Hepatocyte (in vitro differentiated cells): ENCODE measurements around the gene LGALS3BP. TPM values are rescaled to one million over a fixed set of nuclear protein-coding genes. Genes with fewer than 3 reads are reported as not detected.

Experiments
- DNase-seq: peaks from one replicate; pipeline ENCODE4 v3.0.0-alpha.2; 2016; ENCODE audit warnings: low spot score
- H2AFZ ChIP-seq: fragments of 200-600 bp; sonication (generic); 2 replicates; pipeline ENCODE4 v1.6.0; 2016; ENCODE audit warnings: antibody characterized with exemption, mild to moderate bottlenecking
- H3K27ac ChIP-seq: fragments of 200-600 bp; sonication (generic); 2 replicates; pipeline ENCODE4 v1.5.1; 2016; ENCODE audit warnings: mild to moderate bottlenecking
- H3K27me3 ChIP-seq: fragments of 200-600 bp; sonication (generic); 2 replicates; pipeline ENCODE4 v1.6.1; 2016
- H3K36me3 ChIP-seq: fragments of 200-600 bp; sonication (generic); replicated peaks from 2 replicates; pipeline ENCODE4 v1.5.1; 2016; ENCODE audit warnings: low read depth; ENCODE audit not compliant: insufficient read depth
- H3K4me1 ChIP-seq: fragments of 200-600 bp; sonication (generic); 2 replicates; pipeline ENCODE4 v1.5.1; 2016; ENCODE audit warnings: mild to moderate bottlenecking, moderate library complexity; ENCODE audit not compliant: insufficient read depth
- H3K4me2 ChIP-seq: fragments of 200-600 bp; sonication (generic); 2 replicates; pipeline ENCODE4 v1.6.0; 2016
- H3K4me3 ChIP-seq: fragments of 200-600 bp; sonication (generic); 2 replicates; pipeline ENCODE4 v1.5.1; 2016; ENCODE audit warnings: mild to moderate bottlenecking
- H3K79me2 ChIP-seq: fragments of 200-600 bp; sonication (generic); 2 replicates; pipeline ENCODE4 v1.6.0; 2017; ENCODE audit warnings: mild to moderate bottlenecking
- H3K9me2 ChIP-seq: fragments of 200-600 bp; sonication (generic); replicated peaks from 2 replicates; pipeline ENCODE4 v1.6.0; 2017; ENCODE audit warnings: mild to moderate bottlenecking; ENCODE audit not compliant: insufficient read depth
- H3K9me3 ChIP-seq: fragments of 200-600 bp; sonication (generic); 2 replicates; pipeline ENCODE4 v1.5.1; 2016; ENCODE audit warnings: low read depth, mild to moderate bottlenecking
- H4K20me1 ChIP-seq: fragments of 200-600 bp; sonication (generic); 2 replicates; pipeline ENCODE4 v1.6.0; 2016; ENCODE audit warnings: mild to moderate bottlenecking; ENCODE audit not compliant: insufficient read depth, poor library complexity, severe bottlenecking
- CTCF ChIP-seq: fragments of 200-600 bp; sonication (generic); IDR thresholded peaks from 2 replicates; pipeline ENCODE4 v1.5.1; 2016; ENCODE audit warnings: antibody characterized with exemption, mild to moderate bottlenecking; ENCODE audit not compliant: poor library complexity
- EZH2 ChIP-seq: fragments of 200-600 bp; sonication (generic); IDR thresholded peaks from 2 replicates; pipeline ENCODE4 v1.6.1; 2016; ENCODE audit warnings: antibody characterized with exemption, mild to moderate bottlenecking, borderline replicate concordance
- EZH2phosphoT487 ChIP-seq: fragments of 200-600 bp; sonication (generic); IDR thresholded peaks from one replicate; pipeline ENCODE4 v1.6.1; 2018; ENCODE audit warnings: antibody characterized with exemption, mild to moderate bottlenecking, low read depth, moderate library complexity; ENCODE audit not compliant: unreplicated experiment, severe bottlenecking
- WGBS: methylation state at CpG from one replicate; pipeline ENCODE4 v1.1.6; 2016; ENCODE audit warnings: low lambda C conversion rate; ENCODE audit errors: missing lambda C conversion rate; 5-methylcytosine and 5-hydroxymethylcytosine counted together
- polyA plus RNA-seq: library from polyadenylated mRNA; unstranded; fragments of >200 nt; fragmentation: Nextera tagmentation; extraction: Ambion mirVana; gene quantifications from 2 replicates; pipeline ENCODE4 v1.2.1, GENCODE V29; 2016
- total RNA-seq: library from RNA; depleted of rRNA; stranded (reverse); fragments of >200 nt; gene quantifications from 2 replicates; pipeline ENCODE4 v1.2.3, GENCODE V29; 2014

The LGALS3BP gene
- total and polyA plus RNA-seq, 2 experiments from 2014 or later = 305 to 787 TPM

GRCh38 chr17:78972507-78973105 is 7.1 kb downstream of the LGALS3BP start:
- Histone ChIP-seq H4K20me1 (no peaks in the 10 kb centered on the region), H3K27me3 (no peaks in the 10 kb centered on the region), H3K27ac (no peak overlapping the region), H2AFZ (no peak overlapping the region), H3K36me3 (no peaks in the 10 kb centered on the region), H3K9me2 (no peaks in the 10 kb centered on the region), H3K4me3 (no peak overlapping the region), H3K79me2 (no peaks in the 10 kb centered on the region), H3K4me1 (peaks cover 19% of the 10 kb centered on the region), H3K4me2 (no peak overlapping the region), H3K9me3 (no peaks in the 10 kb centered on the region)
- no peak for DNase-seq
- 93% methylated on average over 15 of the region's 15 CpGs for WGBS
- TF ChIP-seq CTCF (no peak), EZH2phosphoT487 (no peak), EZH2 (no peak)

- Histone ChIP-seq H3K4me3 (no peak overlapping the region), H3K36me3 (no peaks in the 10 kb centered on the region), H3K27ac (no peak overlapping the region), H3K79me2 (no peaks in the 10 kb centered on the region), H4K20me1 (no peaks in the 10 kb centered on the region), H2AFZ (no peak overlapping the region), H3K4me1 (peaks cover 19% of the 10 kb centered on the region), H3K4me2 (no peak overlapping the region), H3K27me3 (no peaks in the 10 kb centered on the region), H3K9me3 (no peaks in the 10 kb centered on the region), H3K9me2 (no peaks in the 10 kb centered on the region)
- 84% methylated on average over 22 of the region's 22 CpGs for whole genome bisulfite sequencing
- no peak for TF ChIP-seq EZH2phosphoT487
- no peak for TF ChIP-seq CTCF
- no peak for TF ChIP-seq EZH2
- DNase-seq = no peak
These were observed 7.8 kb downstream of the LGALS3BP start for GRCh38 chr17:78971756-78972506.

DNA sequence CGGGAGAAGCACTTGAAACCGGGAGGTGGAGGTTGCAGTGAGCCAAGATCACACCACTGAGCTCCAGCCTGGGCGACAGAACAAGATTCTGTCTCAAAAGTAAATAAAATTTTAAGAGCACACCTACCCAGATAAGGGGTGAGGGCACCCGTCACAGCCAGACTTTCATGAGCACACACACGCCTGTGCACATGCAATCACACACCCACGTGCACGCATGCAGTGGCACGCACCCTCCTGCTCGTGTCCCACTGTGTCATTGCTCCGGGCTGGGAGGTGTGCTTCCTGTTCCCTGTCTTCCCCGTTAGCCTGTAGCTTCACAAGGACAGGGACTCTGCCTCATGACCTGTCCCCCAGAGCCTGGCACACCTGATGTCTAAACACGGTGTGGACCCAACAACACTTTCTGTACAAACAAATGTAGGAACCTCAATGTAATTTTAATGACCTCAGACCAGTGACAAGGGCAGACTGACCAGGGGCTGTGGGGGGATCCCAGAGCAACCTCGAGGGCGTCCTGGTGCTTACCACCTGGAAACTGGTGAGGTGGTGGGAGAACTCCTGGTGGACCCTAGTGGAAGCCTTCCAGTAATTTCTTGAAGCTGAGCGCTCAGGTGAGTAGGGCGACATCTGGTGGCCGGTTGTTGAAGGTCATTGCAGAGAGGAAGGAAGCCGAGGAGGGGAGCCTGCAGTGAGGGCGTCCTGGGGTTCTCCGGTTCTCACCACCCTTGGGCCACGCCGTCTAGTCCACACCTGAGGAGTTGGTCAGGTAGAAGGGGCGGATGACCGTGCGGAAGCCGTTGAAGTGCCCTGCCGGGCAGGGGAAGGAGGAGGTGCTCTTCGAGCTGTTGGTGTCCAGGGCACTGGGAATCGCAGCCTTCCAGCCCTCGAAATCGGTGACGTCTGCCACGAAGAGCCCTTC is 8.6 kb downstream of the LGALS3BP start:
- no peak overlapping the region for H3K4me3 ChIP-seq
- WGBS = 52% methylated on average over 33 of the region's 33 CpGs
- no peaks in the 10 kb centered on the region for H3K79me2 ChIP-seq
- no peaks in the 10 kb centered on the region for H4K20me1 ChIP-seq
- H3K36me3 ChIP-seq = no peaks in the 10 kb centered on the region
- peak overlapping the region; percentile 27 for H3K4me2 ChIP-seq
- no peak overlapping the region for H2AFZ ChIP-seq
- H3K9me3 ChIP-seq = no peaks in the 10 kb centered on the region
- peaks cover 17% of the 10 kb centered on the region for H3K4me1 ChIP-seq
- TF ChIP-seq CTCF (peak; percentile 88), EZH2phosphoT487 (no peak)
- no peaks in the 10 kb centered on the region for H3K9me2 ChIP-seq
- no peaks in the 10 kb centered on the region for H3K27me3 ChIP-seq
- DNase-seq = peak; percentile 89
- no peak overlapping the region for H3K27ac ChIP-seq
